ENCODE measurements around the gene IFI44L.

DNA sequence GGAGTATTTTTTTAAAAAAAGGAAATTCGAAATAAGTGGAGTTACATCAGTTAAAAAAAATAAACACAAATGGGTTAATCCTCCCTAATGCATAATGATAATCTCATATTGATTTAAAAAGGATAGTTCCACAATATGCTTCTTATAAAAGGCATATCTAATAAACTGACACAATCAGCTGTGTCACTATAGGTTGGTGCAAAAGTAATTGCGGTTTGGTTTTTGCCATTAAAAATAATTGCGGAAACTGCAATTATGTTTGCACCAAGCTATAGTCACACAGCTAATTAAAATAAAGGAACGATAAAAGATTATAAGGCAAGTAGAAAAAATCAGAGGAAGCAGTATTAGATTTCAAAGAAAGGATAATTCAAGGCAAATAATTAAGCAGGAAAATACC lies 21.0 kb upstream of the IFI44L start:
- TF ChIP-seq RNF2 (conservative IDR thresholded peaks at IDR 0.05; ENCODE audit: low read depth) (no peak), ELF3 (CRISPR knock-in tag; IDR thresholded peaks at IDR 0.05) (no peak), HNF4G (IDR thresholded peaks at IDR 0.05; ENCODE audit: borderline replicate concordance, low read depth, low read length) (no peak), HNF4G (CRISPR knock-in tag; IDR thresholded peaks at IDR 0.05; ENCODE audit: borderline replicate concordance, low read depth) (no peak), SMAD3 (CRISPR knock-in tag; IDR thresholded peaks at IDR 0.05) (no peak), MTA1 (CRISPR knock-in tag; IDR thresholded peaks at IDR 0.05; ENCODE audit: borderline replicate concordance) (no peak)
- TF ChIP-seq, protein P1, sequence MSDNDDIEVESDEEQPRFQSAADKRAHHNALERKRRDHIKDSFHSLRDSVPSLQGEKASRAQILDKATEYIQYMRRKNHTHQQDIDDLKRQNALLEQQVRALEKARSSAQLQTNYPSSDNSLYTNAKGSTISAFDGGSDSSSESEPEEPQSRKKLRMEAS (IDR thresholded peaks at IDR 0.05) = no peak
- TF ChIP-seq, protein P2, sequence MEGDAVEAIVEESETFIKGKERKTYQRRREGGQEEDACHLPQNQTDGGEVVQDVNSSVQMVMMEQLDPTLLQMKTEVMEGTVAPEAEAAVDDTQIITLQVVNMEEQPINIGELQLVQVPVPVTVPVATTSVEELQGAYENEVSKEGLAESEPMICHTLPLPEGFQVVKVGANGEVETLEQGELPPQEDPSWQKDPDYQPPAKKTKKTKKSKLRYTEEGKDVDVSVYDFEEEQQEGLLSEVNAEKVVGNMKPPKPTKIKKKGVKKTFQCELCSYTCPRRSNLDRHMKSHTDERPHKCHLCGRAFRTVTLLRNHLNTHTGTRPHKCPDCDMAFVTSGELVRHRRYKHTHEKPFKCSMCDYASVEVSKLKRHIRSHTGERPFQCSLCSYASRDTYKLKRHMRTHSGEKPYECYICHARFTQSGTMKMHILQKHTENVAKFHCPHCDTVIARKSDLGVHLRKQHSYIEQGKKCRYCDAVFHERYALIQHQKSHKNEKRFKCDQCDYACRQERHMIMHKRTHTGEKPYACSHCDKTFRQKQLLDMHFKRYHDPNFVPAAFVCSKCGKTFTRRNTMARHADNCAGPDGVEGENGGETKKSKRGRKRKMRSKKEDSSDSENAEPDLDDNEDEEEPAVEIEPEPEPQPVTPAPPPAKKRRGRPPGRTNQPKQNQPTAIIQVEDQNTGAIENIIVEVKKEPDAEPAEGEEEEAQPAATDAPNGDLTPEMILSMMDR (CRISPR knock-in tag; IDR thresholded peaks at IDR 0.05) = no peak
- TF ChIP-seq, protein P3, sequence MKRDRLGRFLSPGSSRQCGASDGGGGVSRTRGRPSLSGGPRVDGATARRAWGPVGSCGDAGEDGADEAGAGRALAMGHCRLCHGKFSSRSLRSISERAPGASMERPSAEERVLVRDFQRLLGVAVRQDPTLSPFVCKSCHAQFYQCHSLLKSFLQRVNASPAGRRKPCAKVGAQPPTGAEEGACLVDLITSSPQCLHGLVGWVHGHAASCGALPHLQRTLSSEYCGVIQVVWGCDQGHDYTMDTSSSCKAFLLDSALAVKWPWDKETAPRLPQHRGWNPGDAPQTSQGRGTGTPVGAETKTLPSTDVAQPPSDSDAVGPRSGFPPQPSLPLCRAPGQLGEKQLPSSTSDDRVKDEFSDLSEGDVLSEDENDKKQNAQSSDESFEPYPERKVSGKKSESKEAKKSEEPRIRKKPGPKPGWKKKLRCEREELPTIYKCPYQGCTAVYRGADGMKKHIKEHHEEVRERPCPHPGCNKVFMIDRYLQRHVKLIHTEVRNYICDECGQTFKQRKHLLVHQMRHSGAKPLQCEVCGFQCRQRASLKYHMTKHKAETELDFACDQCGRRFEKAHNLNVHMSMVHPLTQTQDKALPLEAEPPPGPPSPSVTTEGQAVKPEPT (CRISPR knock-in tag; IDR thresholded peaks at IDR 0.05; ENCODE audit: low read depth) = no peak
- TF ChIP-seq, protein P4, sequence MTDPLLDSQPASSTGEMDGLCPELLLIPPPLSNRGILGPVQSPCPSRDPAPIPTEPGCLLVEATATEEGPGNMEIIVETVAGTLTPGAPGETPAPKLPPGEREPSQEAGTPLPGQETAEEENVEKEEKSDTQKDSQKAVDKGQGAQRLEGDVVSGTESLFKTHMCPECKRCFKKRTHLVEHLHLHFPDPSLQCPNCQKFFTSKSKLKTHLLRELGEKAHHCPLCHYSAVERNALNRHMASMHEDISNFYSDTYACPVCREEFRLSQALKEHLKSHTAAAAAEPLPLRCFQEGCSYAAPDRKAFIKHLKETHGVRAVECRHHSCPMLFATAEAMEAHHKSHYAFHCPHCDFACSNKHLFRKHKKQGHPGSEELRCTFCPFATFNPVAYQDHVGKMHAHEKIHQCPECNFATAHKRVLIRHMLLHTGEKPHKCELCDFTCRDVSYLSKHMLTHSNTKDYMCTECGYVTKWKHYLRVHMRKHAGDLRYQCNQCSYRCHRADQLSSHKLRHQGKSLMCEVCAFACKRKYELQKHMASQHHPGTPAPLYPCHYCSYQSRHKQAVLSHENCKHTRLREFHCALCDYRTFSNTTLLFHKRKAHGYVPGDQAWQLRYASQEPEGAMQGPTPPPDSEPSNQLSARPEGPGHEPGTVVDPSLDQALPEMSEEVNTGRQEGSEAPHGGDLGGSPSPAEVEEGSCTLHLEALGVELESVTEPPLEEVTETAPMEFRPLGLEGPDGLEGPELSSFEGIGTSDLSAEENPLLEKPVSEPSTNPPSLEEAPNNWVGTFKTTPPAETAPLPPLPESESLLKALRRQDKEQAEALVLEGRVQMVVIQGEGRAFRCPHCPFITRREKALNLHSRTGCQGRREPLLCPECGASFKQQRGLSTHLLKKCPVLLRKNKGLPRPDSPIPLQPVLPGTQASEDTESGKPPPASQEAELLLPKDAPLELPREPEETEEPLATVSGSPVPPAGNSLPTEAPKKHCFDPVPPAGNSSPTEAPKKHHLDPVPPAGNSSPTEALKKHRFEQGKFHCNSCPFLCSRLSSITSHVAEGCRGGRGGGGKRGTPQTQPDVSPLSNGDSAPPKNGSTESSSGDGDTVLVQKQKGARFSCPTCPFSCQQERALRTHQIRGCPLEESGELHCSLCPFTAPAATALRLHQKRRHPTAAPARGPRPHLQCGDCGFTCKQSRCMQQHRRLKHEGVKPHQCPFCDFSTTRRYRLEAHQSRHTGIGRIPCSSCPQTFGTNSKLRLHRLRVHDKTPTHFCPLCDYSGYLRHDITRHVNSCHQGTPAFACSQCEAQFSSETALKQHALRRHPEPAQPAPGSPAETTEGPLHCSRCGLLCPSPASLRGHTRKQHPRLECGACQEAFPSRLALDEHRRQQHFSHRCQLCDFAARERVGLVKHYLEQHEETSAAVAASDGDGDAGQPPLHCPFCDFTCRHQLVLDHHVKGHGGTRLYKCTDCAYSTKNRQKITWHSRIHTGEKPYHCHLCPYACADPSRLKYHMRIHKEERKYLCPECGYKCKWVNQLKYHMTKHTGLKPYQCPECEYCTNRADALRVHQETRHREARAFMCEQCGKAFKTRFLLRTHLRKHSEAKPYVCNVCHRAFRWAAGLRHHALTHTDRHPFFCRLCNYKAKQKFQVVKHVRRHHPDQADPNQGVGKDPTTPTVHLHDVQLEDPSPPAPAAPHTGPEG (CRISPR knock-in tag; IDR thresholded peaks at IDR 0.05) = no peak
- TF ChIP-seq, protein P5, sequence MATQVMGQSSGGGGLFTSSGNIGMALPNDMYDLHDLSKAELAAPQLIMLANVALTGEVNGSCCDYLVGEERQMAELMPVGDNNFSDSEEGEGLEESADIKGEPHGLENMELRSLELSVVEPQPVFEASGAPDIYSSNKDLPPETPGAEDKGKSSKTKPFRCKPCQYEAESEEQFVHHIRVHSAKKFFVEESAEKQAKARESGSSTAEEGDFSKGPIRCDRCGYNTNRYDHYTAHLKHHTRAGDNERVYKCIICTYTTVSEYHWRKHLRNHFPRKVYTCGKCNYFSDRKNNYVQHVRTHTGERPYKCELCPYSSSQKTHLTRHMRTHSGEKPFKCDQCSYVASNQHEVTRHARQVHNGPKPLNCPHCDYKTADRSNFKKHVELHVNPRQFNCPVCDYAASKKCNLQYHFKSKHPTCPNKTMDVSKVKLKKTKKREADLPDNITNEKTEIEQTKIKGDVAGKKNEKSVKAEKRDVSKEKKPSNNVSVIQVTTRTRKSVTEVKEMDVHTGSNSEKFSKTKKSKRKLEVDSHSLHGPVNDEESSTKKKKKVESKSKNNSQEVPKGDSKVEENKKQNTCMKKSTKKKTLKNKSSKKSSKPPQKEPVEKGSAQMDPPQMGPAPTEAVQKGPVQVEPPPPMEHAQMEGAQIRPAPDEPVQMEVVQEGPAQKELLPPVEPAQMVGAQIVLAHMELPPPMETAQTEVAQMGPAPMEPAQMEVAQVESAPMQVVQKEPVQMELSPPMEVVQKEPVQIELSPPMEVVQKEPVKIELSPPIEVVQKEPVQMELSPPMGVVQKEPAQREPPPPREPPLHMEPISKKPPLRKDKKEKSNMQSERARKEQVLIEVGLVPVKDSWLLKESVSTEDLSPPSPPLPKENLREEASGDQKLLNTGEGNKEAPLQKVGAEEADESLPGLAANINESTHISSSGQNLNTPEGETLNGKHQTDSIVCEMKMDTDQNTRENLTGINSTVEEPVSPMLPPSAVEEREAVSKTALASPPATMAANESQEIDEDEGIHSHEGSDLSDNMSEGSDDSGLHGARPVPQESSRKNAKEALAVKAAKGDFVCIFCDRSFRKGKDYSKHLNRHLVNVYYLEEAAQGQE (IDR thresholded peaks at IDR 0.05; ENCODE audit: borderline replicate concordance in 1 of 2, low read depth in 1 of 2, low read length in 2 of 2) = no peak
